ENCODE data around the gene DHRSX.

DHRSX gene

GRCh38 chrX:2330487-2330886 lies 170.3 kb downstream of the DHRSX start:
- TF ChIP-seq CTCF (IDR thresholded peaks at IDR 0.05; ENCODE audit: insufficient read depth, low read depth, low read length, missing control alignments), result no peak
- DNase-seq (ENCODE audit: low read depth), result no peak
- no peak overlapping the region for H3K4me3 ChIP-seq (ENCODE audit: low read depth, low read length)

DNA sequence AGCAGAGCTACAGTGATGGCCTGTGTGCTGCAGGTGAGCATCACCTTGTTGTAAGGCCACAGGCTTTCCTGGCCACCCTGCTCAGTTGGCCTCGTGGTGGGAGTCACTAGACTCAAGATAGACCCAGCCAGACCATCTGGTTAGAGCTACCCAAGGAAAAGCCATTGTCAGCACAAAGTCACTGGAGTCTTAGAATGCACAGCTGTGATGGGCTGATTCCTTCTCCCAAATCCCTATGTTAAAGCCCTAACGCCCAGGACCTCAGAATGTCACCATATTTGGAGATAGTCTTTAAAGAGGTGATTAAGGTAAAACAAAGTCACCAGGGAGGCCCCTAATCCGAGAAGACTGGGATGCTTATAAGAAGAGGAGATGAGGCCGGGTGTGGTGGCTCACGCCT lies 173.4 kb downstream of the DHRSX start:
- DNase-seq (ENCODE audit: low read depth), result no peak

GRCh38 chrX:2325076-2325784 lies 175.5 kb downstream of the DHRSX start:
- DNase-seq (ENCODE audit: low read depth), result peak; percentile 90
- H3K4me3 ChIP-seq (ENCODE audit: low read depth, low read length), result peak overlapping the region; percentile 36

More for the DNA sequence above, 173.4 kb downstream of the DHRSX start:
- no peak for TF ChIP-seq CTCF (IDR thresholded peaks at IDR 0.05; ENCODE audit: insufficient read depth, low read depth, low read length, missing control alignments)
- H3K4me3 ChIP-seq (ENCODE audit: low read depth, low read length), result no peak overlapping the region

DNA sequence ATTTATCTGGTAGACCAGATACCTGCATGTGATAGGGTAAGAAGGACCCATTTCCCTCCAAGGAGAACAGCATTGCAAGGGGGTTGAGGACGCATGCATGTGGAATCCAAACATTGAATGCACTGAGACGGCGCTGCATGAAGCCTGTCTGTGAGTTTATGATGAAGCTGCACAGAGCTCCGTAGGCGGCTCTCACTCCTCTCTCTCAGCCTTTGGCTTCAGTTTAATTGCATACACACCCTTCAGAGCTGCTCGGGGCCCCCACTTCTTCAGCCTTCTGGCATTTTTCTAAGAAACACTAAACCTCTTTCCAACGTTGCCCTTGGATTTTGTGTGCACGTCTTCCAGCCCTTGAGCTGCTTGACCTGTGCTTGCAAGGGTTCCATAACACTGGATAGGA lies 176.6 kb downstream of the DHRSX start:
- TF ChIP-seq CTCF (IDR thresholded peaks at IDR 0.05; ENCODE audit: insufficient read depth, low read depth, low read length, missing control alignments), result no peak
- no peak for DNase-seq (ENCODE audit: low read depth)
- H3K4me3 ChIP-seq (ENCODE audit: low read depth, low read length), result no peak overlapping the region

More at GRCh38 chrX:2325076-2325784, 175.5 kb downstream of the DHRSX start:
- TF ChIP-seq CTCF (IDR thresholded peaks at IDR 0.05; ENCODE audit: insufficient read depth, low read depth, low read length, missing control alignments), result no peak

GRCh38 chrX:2321411-2321810 lies 179.4 kb downstream of the DHRSX start:
- H3K4me3 ChIP-seq (ENCODE audit: low read depth, low read length), result no peak overlapping the region
- DNase-seq (ENCODE audit: low read depth), result no peak
- no peak for TF ChIP-seq CTCF (IDR thresholded peaks at IDR 0.05; ENCODE audit: insufficient read depth, low read depth, low read length, missing control alignments)

DNA sequence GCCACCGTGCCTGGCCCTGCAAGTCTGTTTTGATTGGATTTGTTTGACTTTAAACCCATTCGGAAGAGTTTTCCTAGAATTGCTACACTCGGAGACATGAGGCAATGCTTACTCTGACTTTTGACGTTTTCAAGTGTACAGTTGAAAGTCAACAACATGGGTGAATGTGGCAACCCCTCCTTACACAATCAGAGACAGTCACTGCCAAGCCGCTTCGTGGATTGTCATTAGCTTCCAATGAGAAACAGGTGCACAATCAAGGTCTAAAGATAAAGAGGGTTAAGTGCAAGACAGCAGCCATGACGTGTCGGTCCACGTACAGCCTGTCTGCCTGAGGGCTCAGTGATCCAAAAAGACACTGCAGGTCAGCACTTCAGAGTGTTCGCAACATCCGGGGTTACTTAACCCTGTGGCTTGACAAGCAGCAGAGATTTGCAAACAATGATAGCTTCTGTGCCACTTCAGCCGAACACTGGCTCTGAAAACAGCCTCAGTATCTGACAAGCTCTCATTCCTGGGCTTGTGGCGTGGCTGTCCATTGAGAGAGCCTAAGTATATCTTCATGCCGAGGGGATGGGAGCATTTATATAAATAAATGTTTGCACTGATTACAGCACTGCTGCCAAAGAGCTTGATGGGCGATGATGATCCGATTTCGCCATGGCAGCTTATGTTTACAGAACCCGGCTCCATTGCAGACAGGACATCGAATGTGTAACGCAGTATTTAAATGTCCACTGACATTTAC lies 180.0 kb downstream of the DHRSX start:
- no peak for DNase-seq (ENCODE audit: low read depth)
- no peak for TF ChIP-seq CTCF (IDR thresholded peaks at IDR 0.05; ENCODE audit: insufficient read depth, low read depth, low read length, missing control alignments)

More for the DNA sequence above, 180.0 kb downstream of the DHRSX start:
- H3K4me3 ChIP-seq (ENCODE audit: low read depth, low read length), result no peak overlapping the region

Data from GM12865 (cell line).